Measurements from ENCODE around the gene KRT73.

The KRT73 gene

DNA sequence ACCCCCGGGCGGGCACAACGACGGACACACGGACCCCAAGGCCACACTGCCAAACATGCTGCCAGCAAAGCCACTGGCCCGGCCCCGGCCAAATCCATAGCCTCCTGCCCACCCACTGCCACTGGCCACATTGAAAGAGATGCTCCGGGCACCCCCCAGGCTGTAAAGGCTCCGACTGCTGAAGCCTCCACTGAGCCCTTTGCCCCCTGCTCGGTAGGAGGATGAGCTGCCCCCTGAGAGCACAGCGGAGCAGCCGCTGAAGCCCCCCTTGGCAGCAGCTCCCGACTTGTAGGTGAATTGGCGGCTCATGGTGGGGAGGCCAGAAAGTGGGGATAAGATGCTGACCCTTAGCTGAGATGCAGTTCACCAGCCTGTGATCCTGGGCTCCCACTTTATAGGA is at the start of gene KRT73:
TSS of gene KRT73 (minus strand) at position 344 of the 400 bp plus-strand sequence. CDS start at position 309, 35 bp downstream.
- DNase-seq, result no peak

DNA sequence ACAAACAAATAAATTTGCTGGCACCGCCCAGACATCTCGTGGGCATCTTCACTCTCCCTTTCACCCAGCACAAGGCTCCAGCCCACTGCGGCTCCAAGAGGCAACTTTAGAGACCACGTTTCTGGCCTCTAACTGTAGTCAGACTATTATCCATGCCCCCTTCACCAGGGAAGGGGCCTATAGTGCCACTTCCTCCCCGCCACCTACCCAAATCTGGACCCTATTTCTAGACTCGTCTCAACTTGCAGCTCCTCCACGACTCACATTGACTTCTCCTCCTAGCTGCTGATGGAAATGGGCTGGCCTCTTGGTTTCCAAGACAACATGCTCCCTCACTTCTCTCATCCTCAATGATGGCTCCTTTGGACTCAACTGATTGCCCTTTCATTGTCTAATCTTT is 49.6 kb upstream of the KRT73 start:
- no peak for DNase-seq

DNA sequence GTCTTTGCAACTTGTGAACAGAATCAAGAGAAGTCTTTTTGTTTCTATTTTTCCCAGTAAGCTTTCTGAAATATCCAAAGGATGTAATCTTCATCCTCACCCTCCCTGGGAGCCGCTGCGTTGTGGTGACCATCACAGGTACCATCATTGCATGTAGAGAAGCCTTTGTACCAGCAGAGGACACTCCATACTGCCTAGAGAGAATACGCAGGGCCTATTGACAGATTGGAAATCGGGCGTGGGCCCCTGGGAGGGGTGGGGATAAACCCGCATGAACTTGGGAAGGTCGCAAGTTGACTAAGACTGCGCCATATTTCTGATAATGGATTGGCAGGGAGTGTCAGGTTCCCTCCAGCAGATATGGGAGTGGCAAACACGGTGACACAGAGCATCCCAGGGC is 49.1 kb upstream of the KRT73 start:
- DNase-seq, result no peak

DNA sequence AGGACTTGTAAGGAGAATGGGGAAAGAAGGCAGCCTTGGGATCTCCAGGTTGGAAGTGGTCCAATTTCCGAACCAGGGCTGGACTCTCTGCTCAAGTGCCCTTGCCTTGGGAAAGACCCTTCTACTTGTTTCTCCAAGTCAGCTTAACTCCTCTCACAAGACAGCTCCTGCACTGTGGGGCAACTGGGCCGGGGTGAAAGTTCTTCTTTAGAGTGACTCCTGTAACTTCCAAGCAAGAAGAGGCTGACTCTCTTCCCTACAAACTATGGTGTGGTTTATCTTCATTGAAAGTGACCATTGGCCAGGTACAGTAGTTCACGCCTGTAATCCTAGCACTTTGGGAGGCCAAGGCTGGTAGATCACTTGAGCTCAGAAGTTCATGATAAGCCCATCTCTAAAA is 48.1 kb upstream of the KRT73 start:
- no peak for DNase-seq

DNA sequence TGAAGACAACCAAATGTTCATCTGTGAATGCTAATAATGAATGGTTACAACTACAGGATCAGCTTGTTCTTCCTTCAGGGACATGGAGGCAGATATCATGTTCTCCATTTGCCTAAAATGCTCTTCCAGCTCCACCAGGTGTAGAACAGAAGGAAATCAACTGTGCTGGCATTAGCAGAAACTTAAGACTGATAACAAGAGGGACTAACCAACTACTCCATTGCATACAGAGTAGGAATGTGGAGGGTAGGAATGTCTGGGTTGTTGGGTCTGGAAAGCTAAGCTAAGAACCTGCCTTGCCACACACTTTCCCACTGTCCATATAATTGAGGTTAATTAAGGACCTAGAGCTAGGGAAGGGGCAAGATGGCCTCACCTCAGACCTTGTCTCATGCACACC is 45.1 kb upstream of the KRT73 start:
- no peak for DNase-seq

DNA sequence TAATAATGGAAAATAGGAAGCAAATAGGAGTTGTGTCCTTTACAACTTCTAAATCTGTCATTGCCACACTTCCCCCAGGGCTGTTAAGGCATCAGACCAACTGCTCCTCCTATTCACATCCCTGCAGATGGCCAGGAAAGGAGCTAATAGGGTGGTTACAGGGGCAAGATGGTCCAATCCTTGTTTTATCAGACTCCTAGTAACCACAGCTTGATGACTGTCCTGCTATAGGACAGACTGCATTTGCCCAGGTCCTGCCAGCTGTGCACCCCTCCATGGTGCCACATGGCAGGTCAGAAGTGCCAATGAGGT is 44.5 kb upstream of the KRT73 start:
- DNase-seq, result no peak

DNA sequence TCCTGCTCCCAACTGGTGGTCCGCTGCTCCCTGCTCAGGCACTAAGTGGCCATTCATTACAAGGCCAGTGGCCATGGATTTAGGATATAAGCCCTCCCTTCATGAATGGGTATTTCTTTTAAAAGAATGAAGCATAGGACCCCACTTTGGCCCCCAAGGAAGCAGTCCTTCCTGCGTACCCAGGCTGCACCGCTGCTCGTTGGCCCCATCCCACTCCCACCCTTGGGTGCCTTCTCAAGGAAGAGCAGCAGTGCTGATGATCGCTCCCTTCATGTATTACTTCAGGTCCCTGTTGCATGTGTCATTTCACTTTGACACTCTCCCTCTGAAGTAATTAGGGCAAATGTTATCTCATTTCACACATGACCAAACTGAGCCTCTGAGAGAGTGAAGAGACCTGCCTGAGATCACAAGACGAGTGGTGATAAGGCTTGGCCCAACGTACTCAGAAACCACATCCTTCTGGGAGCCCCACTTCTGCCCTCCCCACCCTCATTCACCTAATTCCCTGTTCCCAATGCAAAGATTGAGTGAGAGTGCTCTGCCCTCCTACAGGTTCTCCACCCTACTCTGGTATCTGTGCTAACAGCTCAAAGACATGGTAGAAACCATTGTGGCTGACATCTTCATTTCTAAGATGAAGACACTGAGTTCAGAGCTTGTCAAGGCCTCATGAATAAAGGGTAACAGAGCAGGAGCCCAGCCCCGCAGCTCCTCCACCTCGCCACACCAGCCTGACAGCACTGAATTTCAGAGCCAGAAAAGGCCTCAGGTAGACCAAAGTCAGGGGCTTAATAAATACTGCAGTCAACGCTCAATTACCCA is 43.9 kb upstream of the KRT73 start:
- DNase-seq, result no peak

DNA sequence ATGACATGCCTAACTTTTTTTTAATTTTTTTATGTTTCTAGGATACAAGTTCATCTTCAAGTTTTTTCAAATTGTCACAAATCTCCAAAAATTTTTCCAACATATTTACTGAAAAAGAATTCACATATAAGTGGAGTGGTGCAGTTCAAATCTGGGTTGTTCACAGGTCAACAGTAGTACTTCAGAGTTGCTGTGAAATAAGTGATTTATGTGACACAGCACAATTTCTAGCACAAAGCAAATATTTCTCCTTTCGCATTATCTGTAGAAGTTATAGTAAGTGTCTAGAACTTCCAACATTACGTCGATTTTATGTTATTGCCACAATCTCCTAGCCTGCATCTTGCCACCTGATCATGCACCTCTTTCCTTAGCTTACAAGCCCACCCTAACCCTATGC is 43.3 kb upstream of the KRT73 start:
- DNase-seq, result no peak

DNA sequence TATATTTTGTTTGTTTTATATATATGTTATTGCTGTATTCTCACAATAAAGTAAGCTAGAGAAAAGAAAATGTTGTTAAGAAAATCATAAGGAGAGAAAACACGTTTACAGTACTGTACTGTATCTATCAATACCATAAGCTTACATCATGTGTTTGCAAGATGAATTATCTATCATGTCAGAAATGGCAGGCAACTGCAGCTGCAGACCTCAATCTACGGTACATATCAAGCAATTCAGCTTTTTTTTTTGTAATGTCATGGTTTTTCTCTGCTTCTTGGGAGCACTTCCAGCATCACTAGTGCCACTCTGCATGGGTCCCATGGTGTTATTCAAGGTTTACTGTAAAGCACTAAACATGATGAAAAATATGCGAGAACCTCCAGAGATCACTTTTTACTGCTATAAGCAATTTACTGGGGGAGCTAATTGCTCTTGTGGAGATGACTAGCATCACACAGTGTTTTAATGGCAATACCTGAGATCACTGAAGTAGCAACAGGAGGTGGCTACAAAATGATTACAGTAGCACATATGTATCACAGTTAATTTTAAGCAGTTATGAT is 42.7 kb upstream of the KRT73 start:
- no peak for DNase-seq

DNA sequence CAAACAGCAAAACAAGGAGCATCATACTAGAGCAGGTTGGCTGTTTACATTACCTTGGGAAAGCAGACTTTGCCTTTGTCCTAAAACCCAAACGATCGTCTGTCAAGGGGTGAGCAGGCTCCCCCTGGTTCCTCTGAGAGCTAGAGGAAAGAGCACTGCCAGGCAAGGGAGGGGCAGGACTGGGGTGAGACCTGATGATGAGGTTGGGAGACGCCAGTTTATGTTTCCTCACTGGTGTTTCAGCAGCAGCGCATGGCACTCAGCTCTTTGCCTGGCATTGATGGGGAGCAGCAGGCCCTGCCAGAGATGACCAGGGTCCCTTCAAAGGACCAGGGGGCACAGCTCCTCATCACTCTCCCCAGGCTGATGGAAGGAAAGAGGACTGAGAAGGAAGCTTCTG is 41.6 kb upstream of the KRT73 start:
- no peak for DNase-seq

DNA sequence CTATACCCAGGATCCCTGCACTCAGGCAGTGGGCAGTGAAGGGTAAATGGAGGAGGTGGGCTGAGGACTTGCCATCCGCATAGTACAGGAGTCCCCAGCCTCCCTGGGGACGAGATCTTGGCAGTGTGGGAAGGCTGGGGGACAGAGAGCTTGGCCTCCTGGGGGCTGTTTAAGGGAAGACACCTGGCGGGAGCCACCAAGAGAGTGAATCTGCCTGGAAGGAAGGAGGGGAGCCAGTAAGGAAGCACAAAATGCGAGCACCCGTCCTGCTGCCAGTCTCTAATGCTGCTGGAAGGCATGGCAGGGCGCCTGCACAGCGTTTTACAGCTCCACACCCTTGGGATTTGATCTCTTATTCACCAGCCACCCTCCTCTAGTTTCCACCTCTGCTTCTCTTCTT is 41.0 kb upstream of the KRT73 start:
- DNase-seq, result no peak

DNA sequence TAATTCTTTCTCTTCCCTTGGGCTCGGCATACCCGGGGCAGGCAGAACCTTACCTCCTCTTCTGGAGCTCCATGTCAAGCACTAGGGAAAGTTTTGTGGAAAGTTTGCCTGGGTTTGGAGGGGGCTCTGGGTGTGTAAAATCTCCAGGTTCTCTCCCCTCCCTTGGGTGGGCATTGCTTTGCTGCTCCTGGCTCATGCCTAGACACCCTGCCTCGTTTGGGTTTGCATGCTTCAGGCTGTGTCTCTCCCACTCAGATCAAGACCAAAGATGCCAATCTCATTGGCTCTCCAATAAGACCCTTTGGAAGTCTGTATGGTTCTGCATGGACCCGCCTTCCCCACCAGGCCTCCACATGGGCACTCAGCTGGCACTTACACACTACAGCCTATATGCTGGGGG is 39.8 kb upstream of the KRT73 start:
- no peak for DNase-seq

DNA sequence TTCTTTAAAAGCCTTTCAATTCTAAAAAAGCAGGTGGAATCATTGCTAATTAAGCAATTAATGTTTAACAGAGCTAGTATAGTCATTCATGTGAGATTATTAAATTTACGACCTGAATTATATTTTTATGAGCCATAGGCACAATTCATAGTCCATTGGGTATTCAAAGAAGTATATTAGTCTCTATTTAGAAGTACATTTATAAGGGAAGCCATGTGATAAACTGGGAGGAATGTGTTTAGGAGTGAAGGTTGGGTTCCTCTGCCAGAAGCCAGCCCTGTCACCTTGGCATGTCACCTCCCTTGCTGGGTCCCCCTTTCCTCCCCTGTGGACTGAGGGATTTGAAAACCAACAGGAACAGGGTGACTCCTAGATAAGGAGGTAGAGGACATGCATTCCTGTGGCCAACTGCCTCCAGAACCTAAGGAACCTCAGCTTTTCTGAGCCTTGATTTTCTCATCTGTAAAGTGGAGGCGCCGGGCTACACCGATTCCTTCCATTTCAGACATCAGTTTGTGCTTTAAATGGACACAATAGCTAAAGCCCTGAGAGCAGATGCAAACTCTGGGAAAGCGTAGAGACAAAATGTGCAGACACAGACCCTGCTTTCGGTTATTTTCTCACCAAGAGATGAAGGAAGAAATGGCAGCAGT is 39.0 kb upstream of the KRT73 start:
- DNase-seq, result no peak

DNA sequence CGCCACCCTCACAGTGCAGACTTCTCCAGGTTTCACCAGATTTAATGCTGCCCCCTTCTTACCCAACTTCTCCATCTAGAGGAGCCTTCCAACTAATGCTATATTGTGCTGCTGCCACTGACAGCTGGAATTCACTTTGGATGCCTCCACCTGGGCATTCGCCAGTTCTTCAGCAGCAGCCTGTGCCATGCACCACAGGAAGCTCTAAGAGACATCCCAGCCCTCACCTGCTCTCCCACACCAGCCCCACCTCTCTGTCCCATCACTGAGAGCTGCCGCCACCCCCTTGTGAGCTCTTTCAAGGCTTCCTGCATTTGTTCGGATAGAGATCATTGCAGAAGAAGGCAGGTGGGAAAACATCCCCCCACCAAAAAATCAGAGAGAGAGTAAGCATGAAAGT is 38.3 kb upstream of the KRT73 start:
- DNase-seq, result no peak

DNA sequence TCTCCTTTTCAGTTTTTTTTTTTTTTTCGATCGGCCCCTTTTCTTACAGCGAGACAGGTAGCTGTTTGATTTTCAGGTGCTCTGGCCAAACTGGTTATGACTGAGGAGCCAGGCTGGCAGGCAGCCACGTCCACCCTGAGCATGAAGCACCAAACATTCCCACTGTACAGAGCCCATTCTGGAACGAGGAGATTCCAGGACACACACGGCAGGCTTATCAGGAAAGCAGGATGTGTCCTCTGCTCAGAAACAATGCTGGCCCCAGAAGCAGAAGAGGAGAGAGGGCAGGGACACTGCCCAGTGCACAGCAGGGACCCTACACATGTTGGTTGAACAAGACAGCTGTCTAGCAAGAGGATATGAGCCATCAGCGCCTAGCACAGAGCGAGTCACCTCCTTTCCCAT is 37.4 kb upstream of the KRT73 start:
- DNase-seq, result no peak

DNA sequence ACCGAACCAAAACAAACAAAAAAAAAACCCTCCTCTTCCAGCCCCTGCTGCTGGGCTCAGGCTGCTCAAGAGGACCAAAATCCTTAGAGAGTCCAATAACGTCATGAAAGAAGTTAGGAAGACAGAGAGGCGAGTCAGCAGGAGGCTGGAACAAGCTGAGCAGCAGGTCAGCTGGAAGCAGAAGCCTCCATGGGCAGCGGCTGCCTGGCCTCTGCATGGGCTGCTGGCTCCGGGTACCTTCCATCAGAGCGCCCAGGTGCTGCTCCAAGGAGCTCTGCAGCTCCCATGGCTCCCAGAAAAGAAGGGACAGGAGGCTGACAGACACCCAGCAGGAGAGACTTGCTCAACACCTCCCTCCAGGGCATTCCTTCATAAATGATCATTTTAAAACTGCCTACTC is 36.9 kb upstream of the KRT73 start:
- no peak for DNase-seq

DNA sequence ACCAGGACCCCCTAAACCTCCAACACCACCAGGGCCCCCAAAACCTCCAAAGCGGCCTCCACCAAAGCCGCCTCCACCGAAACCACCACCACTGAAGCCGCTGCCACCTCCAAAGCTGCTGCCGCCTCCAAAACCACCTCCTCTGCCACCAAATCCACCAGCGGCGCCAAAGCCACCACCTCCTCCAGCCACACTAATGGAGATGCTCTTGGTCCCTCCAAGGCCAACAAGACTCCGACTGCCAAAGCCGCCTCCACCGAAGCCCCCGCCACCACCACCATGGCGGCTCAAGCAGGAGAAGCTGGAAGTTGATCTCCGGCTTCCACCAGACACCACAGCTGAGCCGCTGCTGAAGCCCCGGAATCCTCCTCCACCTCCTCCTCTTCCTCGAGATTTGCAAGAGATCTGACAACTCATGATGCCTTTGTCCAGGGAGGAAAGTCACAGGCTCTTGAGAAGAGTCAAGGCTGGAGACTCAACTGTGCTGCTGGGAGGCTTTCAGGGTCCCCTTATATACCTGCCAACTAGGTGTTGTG is 33.4 kb upstream of the KRT73 start, which contains the start of gene KRT2:
TSS of gene KRT2 (minus strand) at position 486 of the 536 bp plus-strand sequence. CDS start at position 417, 69 bp downstream.
- no peak for DNase-seq

DNA sequence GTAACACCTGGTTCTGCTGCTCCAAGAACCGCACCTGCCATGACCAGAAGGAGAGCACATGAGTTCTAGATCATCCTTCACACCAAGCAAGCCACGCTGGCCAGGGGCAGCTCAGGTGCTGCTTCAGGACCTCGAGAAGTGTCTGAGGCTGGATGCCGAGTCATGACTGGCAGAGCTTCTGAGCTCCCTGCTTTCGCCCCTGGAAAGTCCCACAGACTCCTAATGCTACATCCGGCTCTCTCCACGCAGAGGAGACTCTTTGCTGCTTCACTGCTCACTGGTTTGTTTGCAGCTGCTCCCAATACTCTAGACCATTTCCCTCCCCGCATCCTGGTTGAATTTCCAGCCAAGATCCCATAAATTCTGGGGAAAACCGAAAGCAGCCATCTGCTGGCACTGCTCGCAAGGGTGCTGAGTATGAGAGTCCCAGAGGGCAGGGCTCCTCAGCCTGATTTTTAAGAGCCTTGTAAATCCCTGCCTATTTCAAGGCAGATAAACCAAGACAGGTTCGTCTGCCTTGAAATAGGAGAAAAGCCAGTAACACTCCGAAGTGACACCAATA is 32.2 kb upstream of the KRT73 start:
- no peak for DNase-seq

DNA sequence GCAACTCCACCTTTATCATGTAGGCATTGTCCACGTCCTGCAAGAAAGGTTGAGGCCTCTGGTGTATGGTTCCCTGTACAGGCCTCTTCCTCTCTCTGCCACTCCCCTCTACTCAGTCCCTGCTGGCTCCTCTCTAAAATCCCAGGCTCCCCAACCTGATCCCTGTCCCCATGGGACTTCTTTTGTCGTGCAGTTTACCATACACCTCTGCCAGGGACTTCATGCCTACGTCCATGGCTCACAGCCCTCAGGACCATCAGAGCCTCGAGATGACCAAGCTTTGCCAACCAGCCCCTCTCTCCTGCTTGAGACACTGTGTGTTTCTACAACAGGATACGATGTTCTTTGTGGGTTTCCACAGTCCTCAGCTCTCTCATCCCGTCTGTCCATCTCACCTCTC is 30.7 kb upstream of the KRT73 start:
- no peak for DNase-seq

DNA sequence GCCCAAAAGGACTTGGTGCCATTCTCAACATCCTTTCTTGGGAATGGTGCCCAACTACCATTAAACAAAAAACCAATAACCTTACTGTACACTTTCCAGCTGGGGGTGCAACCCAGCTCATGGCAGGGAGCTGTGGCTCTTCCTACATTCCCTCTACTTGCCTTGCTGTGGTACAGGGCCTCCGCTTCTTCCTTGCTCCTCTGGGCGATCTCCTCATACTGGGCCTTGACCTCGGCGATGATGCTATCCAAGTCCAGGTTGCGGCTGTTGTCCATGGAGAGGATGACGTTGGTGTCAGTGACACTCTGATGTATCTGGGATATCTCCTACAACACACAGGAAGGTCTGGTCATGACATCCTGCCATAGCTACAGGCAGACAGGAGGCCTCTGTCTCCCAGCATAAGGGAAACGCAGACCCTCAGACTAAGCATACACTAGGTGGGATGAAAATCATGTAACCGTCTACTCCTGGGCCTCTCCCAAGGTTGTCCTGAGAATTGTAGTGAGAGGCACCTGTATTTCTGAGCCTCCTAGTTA is 29.7 kb upstream of the KRT73 start:
- DNase-seq, result no peak

DNA sequence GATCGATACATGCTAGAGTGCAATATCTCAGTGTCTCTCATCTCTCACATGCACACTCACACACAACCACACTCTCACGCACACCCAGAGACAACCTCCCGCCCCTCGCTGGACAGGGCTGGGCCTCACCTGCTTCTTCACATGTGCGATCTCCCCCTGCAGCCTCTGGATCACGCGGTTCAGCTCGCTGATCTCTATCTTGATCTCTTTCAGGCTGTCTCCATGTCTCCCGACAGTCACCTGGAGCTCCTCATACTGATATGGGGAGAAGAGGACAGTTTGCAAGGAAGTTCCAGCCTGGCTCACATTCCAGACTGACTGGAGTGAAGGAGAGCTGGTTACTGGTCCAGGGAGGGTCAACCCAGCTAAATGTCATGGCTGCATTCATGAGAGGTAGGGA is 29.2 kb upstream of the KRT73 start:
- no peak for DNase-seq

DNA sequence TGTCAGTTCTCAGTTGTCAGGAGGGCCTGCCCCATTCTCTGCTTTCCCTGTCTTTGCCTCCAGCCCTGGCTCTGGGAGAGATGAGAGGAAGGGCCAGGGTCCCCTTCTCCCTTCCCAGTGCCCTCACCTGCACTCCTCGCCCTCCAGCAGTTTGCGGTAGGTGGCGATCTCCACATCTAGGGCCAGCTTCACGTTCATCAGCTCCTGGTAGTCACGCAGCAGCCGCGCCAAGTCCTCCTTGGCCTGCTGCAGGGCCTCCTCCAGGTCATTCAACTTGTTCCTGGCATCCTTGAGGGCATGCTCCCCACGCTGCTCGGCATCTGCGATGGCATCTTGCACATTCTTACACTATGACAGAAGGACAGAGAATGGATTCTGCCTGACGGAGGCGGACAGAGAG is 28.3 kb upstream of the KRT73 start:
- DNase-seq, result no peak
